GM12875 (cell line): ENCODE results near the gene AOAH.

Experiments
- H3K4me3 ChIP-seq: one replicate; pipeline ENCODE4 v1.5.1; 2011; ENCODE audit warnings: low read depth, low read length, control low read depth
- CTCF ChIP-seq: IDR thresholded peaks from 2 replicates; pipeline ENCODE4 v1.5.1; 2011; ENCODE audit warnings: low read depth, mild to moderate bottlenecking, control low read depth, inconsistent platforms, low read length, moderate library complexity, borderline replicate concordance; ENCODE audit not compliant: insufficient read depth

AOAH gene

GRCh38 chr7:36475381-36475780 lies 248.9 kb downstream of the AOAH start:
- TF ChIP-seq CTCF: 0 out of 2 replicates have a peak, but pooled peaks have one; percentile 2
- no peak overlapping the region for H3K4me3 ChIP-seq

- no peak overlapping the region for H3K4me3 ChIP-seq
- no peak for TF ChIP-seq CTCF
Observed at GRCh38 chr7:36475011-36475342, 249.3 kb downstream of the AOAH start.

GRCh38 chr7:36474283-36475010 lies 249.8 kb downstream of the AOAH start:
- TF ChIP-seq CTCF: no peak
- no peak overlapping the region for H3K4me3 ChIP-seq

- TF ChIP-seq CTCF: peak; percentile 62
- no peak overlapping the region for H3K4me3 ChIP-seq
Observed at GRCh38 chr7:36473454-36474282, 250.6 kb downstream of the AOAH start.

- no peak overlapping the region for H3K4me3 ChIP-seq
- TF ChIP-seq CTCF: no peak
Observed at GRCh38 chr7:36472141-36472729, 252.1 kb downstream of the AOAH start.

GRCh38 chr7:36469236-36469635 lies 255.1 kb downstream of the AOAH start:
- no peak for TF ChIP-seq CTCF
- H3K4me3 ChIP-seq: no peak overlapping the region
